Measurements from ENCODE around the gene PNPO. TPM values are rescaled to one million over a fixed set of nuclear protein-coding genes. Genes with fewer than 3 reads are reported as not detected.

The PNPO gene
- total and polyA plus RNA-seq, 2 of the 13 experiments (the other 11 are each of a cell fraction or from before 2014, with no cell fraction given), result 47.9 to 63.3 TPM

DNA sequence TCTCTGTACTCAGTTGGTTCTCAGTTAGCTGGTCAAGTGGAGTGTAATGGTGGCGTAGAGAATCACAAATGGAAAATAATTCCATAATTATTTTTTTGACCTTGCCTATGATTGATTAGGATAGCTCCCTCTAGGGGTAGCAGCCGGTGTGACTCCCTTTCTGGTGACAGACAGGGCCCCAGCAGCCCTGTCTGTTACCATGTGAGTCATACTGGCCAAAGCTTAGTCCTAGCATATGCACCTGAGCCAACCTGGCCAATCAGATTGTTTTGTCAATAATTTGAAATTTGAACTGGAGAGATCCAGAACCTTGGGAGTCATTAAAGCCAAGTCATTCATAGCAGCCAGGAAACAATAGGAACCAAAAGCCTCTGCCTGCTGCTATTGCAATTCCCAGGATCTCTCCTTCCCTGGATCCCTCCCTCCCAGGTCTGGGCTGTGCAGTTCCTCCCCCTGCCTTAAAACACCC is 5.6 kb downstream of the PNPO start (continued):
- TF ChIP-seq, protein P1, sequence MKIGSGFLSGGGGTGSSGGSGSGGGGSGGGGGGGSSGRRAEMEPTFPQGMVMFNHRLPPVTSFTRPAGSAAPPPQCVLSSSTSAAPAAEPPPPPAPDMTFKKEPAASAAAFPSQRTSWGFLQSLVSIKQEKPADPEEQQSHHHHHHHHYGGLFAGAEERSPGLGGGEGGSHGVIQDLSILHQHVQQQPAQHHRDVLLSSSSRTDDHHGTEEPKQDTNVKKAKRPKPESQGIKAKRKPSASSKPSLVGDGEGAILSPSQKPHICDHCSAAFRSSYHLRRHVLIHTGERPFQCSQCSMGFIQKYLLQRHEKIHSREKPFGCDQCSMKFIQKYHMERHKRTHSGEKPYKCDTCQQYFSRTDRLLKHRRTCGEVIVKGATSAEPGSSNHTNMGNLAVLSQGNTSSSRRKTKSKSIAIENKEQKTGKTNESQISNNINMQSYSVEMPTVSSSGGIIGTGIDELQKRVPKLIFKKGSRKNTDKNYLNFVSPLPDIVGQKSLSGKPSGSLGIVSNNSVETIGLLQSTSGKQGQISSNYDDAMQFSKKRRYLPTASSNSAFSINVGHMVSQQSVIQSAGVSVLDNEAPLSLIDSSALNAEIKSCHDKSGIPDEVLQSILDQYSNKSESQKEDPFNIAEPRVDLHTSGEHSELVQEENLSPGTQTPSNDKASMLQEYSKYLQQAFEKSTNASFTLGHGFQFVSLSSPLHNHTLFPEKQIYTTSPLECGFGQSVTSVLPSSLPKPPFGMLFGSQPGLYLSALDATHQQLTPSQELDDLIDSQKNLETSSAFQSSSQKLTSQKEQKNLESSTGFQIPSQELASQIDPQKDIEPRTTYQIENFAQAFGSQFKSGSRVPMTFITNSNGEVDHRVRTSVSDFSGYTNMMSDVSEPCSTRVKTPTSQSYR (CRISPR knock-in tag; IDR thresholded peaks at IDR 0.05; ENCODE audit: borderline replicate concordance), result no peak
- TF ChIP-seq NR2C2 (CRISPR knock-in tag; IDR thresholded peaks at IDR 0.05; ENCODE audit: borderline replicate concordance), result no peak
- TF ChIP-seq, protein P2, sequence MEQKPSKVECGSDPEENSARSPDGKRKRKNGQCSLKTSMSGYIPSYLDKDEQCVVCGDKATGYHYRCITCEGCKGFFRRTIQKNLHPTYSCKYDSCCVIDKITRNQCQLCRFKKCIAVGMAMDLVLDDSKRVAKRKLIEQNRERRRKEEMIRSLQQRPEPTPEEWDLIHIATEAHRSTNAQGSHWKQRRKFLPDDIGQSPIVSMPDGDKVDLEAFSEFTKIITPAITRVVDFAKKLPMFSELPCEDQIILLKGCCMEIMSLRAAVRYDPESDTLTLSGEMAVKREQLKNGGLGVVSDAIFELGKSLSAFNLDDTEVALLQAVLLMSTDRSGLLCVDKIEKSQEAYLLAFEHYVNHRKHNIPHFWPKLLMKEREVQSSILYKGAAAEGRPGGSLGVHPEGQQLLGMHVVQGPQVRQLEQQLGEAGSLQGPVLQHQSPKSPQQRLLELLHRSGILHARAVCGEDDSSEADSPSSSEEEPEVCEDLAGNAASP (CRISPR knock-in tag; IDR thresholded peaks at IDR 0.05; ENCODE audit: borderline replicate concordance), result no peak
- no peak for TF ChIP-seq ATRX (CRISPR knock-in tag; IDR thresholded peaks at IDR 0.05; ENCODE audit: borderline replicate concordance)
- 0 out of 2 replicates have a peak, but pooled peaks have one; percentile 26 for TF ChIP-seq THAP11 (CRISPR knock-in tag; IDR thresholded peaks at IDR 0.05)
- no peak for TF ChIP-seq MTA1 (CRISPR knock-in tag; IDR thresholded peaks at IDR 0.05; ENCODE audit: borderline replicate concordance)
- TF ChIP-seq HMG20B (CRISPR knock-in tag; conservative IDR thresholded peaks at IDR 0.05), result no peak
- TF ChIP-seq FOXA3 (CRISPR knock-in tag; IDR thresholded peaks at IDR 0.05), result no peak
- TF ChIP-seq NFRKB (IDR thresholded peaks at IDR 0.05), result no peak
- no peak; the same call in 1 of the 2 replicates for TF ChIP-seq CREM (IDR thresholded peaks at IDR 0.05)
- no peak for TF ChIP-seq CREM (CRISPR knock-in tag; IDR thresholded peaks at IDR 0.05)
- TF ChIP-seq ZNF510 (CRISPR knock-in tag; IDR thresholded peaks at IDR 0.05; ENCODE audit: low read depth), result no peak
- TF ChIP-seq ZFP62 (CRISPR knock-in tag; IDR thresholded peaks at IDR 0.05), result no peak
